Gastroesophageal sphincter (tissue), 3 donors: ENCODE measurements around the gene ADAM17.

Source experiments
- EP300 ChIP-seq: sonication (generic); formaldehyde crosslinking; IDR thresholded peaks from one replicate; pipeline ENCODE4 v1.6.1; 2017; ENCODE audit warnings: antibody characterized with exemption, mild to moderate bottlenecking
- POLR2A ChIP-seq, 2 donors: fragments of 450-650 bp; IDR thresholded peaks; one replicate each; pipeline ENCODE4 v1.6.1; 2017; ENCODE audit warnings: antibody characterized with exemption in 2 of 2, mild to moderate bottlenecking in 2 of 2, moderate library complexity in 1 of 2
- POLR2AphosphoS5 ChIP-seq: sonication (generic); formaldehyde crosslinking; IDR thresholded peaks from one replicate; pipeline ENCODE4 v1.6.1; 2017; ENCODE audit warnings: antibody characterized with exemption
- TF ChIP-seq, protein P1 (sequence below), 4 experiments: fragments of 200-600 bp in 2 of 4; fragments of 450-650 bp in 2 of 4; sonication (generic) in 1 of 4; IDR thresholded peaks; one replicate each; pipeline ENCODE4 v1.5.1; 2017 to 2019; ENCODE audit warnings: antibody characterized with exemption in 4 of 4, mild to moderate bottlenecking in 2 of 4, moderate library complexity in 2 of 4

GRCh38 chr2:9602412-9602811, 46.8 kb upstream of the ADAM17 start:
- TF ChIP-seq POLR2AphosphoS5 (no peak), EP300 (no peak), POLR2A (IDR thresholded peaks at IDR 0.05) (no peak)
- TF ChIP-seq, protein P1, sequence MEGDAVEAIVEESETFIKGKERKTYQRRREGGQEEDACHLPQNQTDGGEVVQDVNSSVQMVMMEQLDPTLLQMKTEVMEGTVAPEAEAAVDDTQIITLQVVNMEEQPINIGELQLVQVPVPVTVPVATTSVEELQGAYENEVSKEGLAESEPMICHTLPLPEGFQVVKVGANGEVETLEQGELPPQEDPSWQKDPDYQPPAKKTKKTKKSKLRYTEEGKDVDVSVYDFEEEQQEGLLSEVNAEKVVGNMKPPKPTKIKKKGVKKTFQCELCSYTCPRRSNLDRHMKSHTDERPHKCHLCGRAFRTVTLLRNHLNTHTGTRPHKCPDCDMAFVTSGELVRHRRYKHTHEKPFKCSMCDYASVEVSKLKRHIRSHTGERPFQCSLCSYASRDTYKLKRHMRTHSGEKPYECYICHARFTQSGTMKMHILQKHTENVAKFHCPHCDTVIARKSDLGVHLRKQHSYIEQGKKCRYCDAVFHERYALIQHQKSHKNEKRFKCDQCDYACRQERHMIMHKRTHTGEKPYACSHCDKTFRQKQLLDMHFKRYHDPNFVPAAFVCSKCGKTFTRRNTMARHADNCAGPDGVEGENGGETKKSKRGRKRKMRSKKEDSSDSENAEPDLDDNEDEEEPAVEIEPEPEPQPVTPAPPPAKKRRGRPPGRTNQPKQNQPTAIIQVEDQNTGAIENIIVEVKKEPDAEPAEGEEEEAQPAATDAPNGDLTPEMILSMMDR (IDR thresholded peaks at IDR 0.05), result no peak
